Right lobe of liver (tissue), 6 donors: ENCODE results near the gene PYGB. TPM values are rescaled to one million over a fixed set of nuclear protein-coding genes. Genes with fewer than 3 reads are reported as not detected.

Source experiments
- ATAC-seq, 4 donors: fragments of 200-7000 bp; cut with Tn5 transposase; one replicate each; pipeline ENCODE4 v1.9.1; 2020; ENCODE audit warnings: mild to moderate bottlenecking in 4 of 4, moderate library complexity in 4 of 4
- DNase-seq, 3 donors: peaks; one replicate each; pipeline ENCODE4 v3.0.0-alpha.2; 2020
- H3K27ac ChIP-seq, 3 donors: fragments of 200-600 bp; one replicate each; pipeline ENCODE4 v1.8.0; 2022
- H3K27me3 ChIP-seq, 2 donors: fragments of 200-600 bp; one replicate each; pipeline ENCODE4 v1.8.0; 2022
- H3K36me3 ChIP-seq, 4 donors: fragments of 200-600 bp; sonication (generic) in 1 of 4; one replicate each; pipeline versions ENCODE4 v1.5.1 to v1.8.0; 2017 to 2022; ENCODE audit warnings: control low read depth in 1 of 4
- H3K4me1 ChIP-seq, 4 donors: fragments of 200-600 bp; sonication (generic) in 1 of 4; one replicate each; pipeline versions ENCODE4 v1.5.1 to v1.8.0; 2017 to 2022; ENCODE audit warnings: control low read depth in 1 of 4
- H3K4me3 ChIP-seq, 3 donors: fragments of 200-600 bp; one replicate each; pipeline ENCODE4 v1.8.0; 2022
- H3K9me3 ChIP-seq, 4 donors: fragments of 200-600 bp; sonication (generic) in 1 of 4; one replicate each; pipeline versions ENCODE4 v1.5.1 to v1.8.0; 2017 to 2022; ENCODE audit warnings: control low read depth in 1 of 4
- CTCF ChIP-seq, 4 donors: fragments of 200-600 bp in 3 of 4; fragments of 450-650 bp in 1 of 4; IDR thresholded peaks; one replicate each; pipeline versions ENCODE4 v1.5.1 to v1.8.0; 2016 to 2022; ENCODE audit warnings: antibody characterized with exemption in 4 of 4, mild to moderate bottlenecking in 2 of 4
- POLR2A ChIP-seq: fragments of 450-650 bp; IDR thresholded peaks from one replicate; pipeline ENCODE4 v1.6.1; 2017; ENCODE audit warnings: antibody characterized with exemption, mild to moderate bottlenecking
- WGBS: methylation state at CpG from one replicate; pipeline ENCODE4 v1.1.6; 2018; ENCODE audit warnings: low coverage, low lambda C conversion rate; ENCODE audit not compliant: insufficient coverage; ENCODE audit errors: missing lambda C conversion rate; 5-methylcytosine and 5-hydroxymethylcytosine counted together
- intact Hi-C, 2 donors: fragments of 100-400 bp; cut with DNase I; formaldehyde crosslinking; loops; one replicate each; pipeline versions ENCODE4 v1.11.2 to v1.14.1; 2022
- total RNA-seq, 6 experiments: library from RNA; depleted of rRNA in 2 of 6; stranded (reverse); fragments of >200 nt in 2 of 6; fragmentation: NEBNext Ultra II Directional in 3 of 6; extraction: Animal tissue kit (Norgen Biotek cat#: 25700) in 3 of 6; gene quantifications; one replicate each; pipeline versions ENCODE4 v1.1.0 to v1.2.4, GENCODE V29; 2016 to 2023
- donor health status: DM: no; HTN: yes; CAD: no.
- donor health status: DM: no; HTN: no; CAD: no.
- donor health status: DM: no; HTN: no; CAD: no.
- donor health status: DM: no; HTN: yes; CAD: no.
- donor health status: DM: no; HTN: yes; CAD: no.

Gene PYGB
- total RNA-seq, 6 experiments from 2014 or later: 6.6 to 27.4 (median 13.2) TPM

GRCh38 chr20:25276533-25277050, 28.7 kb downstream of the PYGB start:
- intact Hi-C loops: loop anchor here in 1 of 2 donors (10.0 kb wide), 1 partner anchor 82 kb away; the partner anchor contains the start of gene ENTPD6
- no peak for TF ChIP-seq CTCF (IDR thresholded peaks at IDR 0.05)
- TF ChIP-seq POLR2A: no peak

GRCh38 chr20:25277051-25277801, 29.3 kb downstream of the PYGB start:
- TF ChIP-seq POLR2A (no peak), CTCF (IDR thresholded peaks at IDR 0.05) (no peak)
- no peak for ATAC-seq
- intact Hi-C loops: loop anchor here in 1 of 2 donors (10.0 kb wide), 1 partner anchor 82 kb away; the partner anchor contains the start of gene ENTPD6
- Histone ChIP-seq H3K36me3 (no peaks in the 10 kb centered on the region), H3K4me3 (no peak overlapping the region), H3K27ac (no peak overlapping the region), H3K27me3 (no peaks in the 10 kb centered on the region), H3K4me1 (no peaks in the 10 kb centered on the region), H3K9me3 (no peaks in the 10 kb centered on the region)
- DNase-seq: peak; percentile 12 to 43 (median 35)
- 91% methylated on average over 7 of the region's 24 CpGs for WGBS

More at GRCh38 chr20:25276533-25277050, 28.7 kb downstream of the PYGB start:
- DNase-seq: peak; percentile 8 to 46 (median 36)
- H3K9me3 ChIP-seq: no peaks in the 10 kb centered on the region
- H3K36me3 ChIP-seq: no peaks in the 10 kb centered on the region
- no peaks in the 10 kb centered on the region for H3K4me1 ChIP-seq
- no peak overlapping the region for H3K27ac ChIP-seq
- no peak overlapping the region for H3K4me3 ChIP-seq
- ATAC-seq: no peak
- no CpG with 5 or more reads among the region's 24 CpGs for WGBS
- no peaks in the 10 kb centered on the region for H3K27me3 ChIP-seq

GRCh38 chr20:25277941-25278521, 30.1 kb downstream of the PYGB start:
- peak; percentile 20 to 45 (median 28) for DNase-seq
- H3K27ac ChIP-seq: no peak overlapping the region

More at GRCh38 chr20:25277941-25278521, 30.1 kb downstream of the PYGB start:
- intact Hi-C loops: loop anchor here in 1 of 2 donors (10.0 kb wide), 1 partner anchor 83 kb away; the partner anchor contains the start of gene ENTPD6
- Histone ChIP-seq H3K4me1 (no peaks in the 10 kb centered on the region), H3K27me3 (no peaks in the 10 kb centered on the region), H3K9me3 (no peaks in the 10 kb centered on the region), H3K36me3 (no peaks in the 10 kb centered on the region), H3K4me3 (no peak overlapping the region)
- 94% methylated on average over 3 of the region's 19 CpGs for WGBS
- peak in 3 of 4 donors; percentile 5 to 36 (median 16) for ATAC-seq
- TF ChIP-seq POLR2A (no peak), CTCF (IDR thresholded peaks at IDR 0.05) (no peak)
